K562 (cell line): ENCODE data around the gene CMTR2.

ENCODE experiments used
- ZNF121 ChIP-seq: sonication (generic); formaldehyde crosslinking; conservative IDR thresholded peaks from 2 replicates; pipeline ENCODE4 v1.8.0; 2022; ENCODE audit warnings: missing genetic modification reagents
- TF ChIP-seq, protein P1 (sequence below), 2 experiments: fragments of 450-650 bp; formaldehyde crosslinking in 1 of 2; IDR thresholded peaks; 2 replicates each; pipeline versions ENCODE4 v1.4.0 to v1.6.1; 2014 to 2020; ENCODE audit warnings: mild to moderate bottlenecking in 2 of 2, borderline replicate concordance in 1 of 2, low read depth in 1 of 2
- TF ChIP-seq, protein P2 (sequence below), 3 experiments: IDR thresholded peaks in 2 of 3; conservative IDR thresholded peaks in 1 of 3; 2 replicates each; pipeline ENCODE4 v1.5.1; 2011 to 2012; ENCODE audit warnings: low read length in 3 of 3, mild to moderate bottlenecking in 3 of 3, control low read depth in 2 of 3, improper control_type of control experiment in 1 of 3, inconsistent platforms in 1 of 3, low read depth in 1 of 3, mixed read lengths in 1 of 3, moderate library complexity in 1 of 3; ENCODE audit not compliant: insufficient read depth in 2 of 3

DNA sequence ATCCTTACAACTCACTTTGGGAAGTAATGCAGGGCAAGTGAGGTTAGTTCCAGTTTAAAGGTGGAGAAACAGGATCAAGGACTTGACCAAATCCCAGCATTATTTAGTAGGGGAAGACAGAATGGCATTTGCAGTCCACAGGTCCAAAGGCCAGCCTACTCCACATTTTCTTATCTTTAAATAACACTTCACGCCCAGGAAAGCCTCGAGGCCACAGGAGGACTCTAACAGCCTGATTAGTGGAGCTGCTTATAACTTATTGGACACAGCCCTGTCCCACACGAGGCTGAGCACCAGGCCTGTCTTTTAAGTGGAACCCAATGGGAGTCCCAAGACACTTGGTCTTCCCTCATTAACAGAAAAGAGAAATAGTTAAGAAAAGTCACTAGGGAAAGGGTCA is 46.6 kb downstream of the CMTR2 start:
- TF ChIP-seq, protein P1, sequence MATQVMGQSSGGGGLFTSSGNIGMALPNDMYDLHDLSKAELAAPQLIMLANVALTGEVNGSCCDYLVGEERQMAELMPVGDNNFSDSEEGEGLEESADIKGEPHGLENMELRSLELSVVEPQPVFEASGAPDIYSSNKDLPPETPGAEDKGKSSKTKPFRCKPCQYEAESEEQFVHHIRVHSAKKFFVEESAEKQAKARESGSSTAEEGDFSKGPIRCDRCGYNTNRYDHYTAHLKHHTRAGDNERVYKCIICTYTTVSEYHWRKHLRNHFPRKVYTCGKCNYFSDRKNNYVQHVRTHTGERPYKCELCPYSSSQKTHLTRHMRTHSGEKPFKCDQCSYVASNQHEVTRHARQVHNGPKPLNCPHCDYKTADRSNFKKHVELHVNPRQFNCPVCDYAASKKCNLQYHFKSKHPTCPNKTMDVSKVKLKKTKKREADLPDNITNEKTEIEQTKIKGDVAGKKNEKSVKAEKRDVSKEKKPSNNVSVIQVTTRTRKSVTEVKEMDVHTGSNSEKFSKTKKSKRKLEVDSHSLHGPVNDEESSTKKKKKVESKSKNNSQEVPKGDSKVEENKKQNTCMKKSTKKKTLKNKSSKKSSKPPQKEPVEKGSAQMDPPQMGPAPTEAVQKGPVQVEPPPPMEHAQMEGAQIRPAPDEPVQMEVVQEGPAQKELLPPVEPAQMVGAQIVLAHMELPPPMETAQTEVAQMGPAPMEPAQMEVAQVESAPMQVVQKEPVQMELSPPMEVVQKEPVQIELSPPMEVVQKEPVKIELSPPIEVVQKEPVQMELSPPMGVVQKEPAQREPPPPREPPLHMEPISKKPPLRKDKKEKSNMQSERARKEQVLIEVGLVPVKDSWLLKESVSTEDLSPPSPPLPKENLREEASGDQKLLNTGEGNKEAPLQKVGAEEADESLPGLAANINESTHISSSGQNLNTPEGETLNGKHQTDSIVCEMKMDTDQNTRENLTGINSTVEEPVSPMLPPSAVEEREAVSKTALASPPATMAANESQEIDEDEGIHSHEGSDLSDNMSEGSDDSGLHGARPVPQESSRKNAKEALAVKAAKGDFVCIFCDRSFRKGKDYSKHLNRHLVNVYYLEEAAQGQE (IDR thresholded peaks at IDR 0.05; ENCODE audit: borderline replicate concordance): no peak
- TF ChIP-seq, protein P1 (CRISPR knock-in tag; IDR thresholded peaks at IDR 0.05; ENCODE audit: low read depth): no peak
- TF ChIP-seq ZNF121 (CRISPR knock-in tag): no peak
- TF ChIP-seq, protein P2, sequence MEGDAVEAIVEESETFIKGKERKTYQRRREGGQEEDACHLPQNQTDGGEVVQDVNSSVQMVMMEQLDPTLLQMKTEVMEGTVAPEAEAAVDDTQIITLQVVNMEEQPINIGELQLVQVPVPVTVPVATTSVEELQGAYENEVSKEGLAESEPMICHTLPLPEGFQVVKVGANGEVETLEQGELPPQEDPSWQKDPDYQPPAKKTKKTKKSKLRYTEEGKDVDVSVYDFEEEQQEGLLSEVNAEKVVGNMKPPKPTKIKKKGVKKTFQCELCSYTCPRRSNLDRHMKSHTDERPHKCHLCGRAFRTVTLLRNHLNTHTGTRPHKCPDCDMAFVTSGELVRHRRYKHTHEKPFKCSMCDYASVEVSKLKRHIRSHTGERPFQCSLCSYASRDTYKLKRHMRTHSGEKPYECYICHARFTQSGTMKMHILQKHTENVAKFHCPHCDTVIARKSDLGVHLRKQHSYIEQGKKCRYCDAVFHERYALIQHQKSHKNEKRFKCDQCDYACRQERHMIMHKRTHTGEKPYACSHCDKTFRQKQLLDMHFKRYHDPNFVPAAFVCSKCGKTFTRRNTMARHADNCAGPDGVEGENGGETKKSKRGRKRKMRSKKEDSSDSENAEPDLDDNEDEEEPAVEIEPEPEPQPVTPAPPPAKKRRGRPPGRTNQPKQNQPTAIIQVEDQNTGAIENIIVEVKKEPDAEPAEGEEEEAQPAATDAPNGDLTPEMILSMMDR (IDR thresholded peaks at IDR 0.05 in 2 of 3, conservative IDR thresholded peaks at IDR 0.05 in 1 of 3; ENCODE audit: insufficient read depth in 2 of 3, low read depth in 1 of 3, low read length in 3 of 3): no peak
